Osteoblast (primary cell): ENCODE results near the gene STIP1. TPM values are rescaled to one million over a fixed set of nuclear protein-coding genes. Genes with fewer than 3 reads are reported as not detected.
A peak's percentile ranks its signal among the peaks of the same experiment; 100 is the strongest.

Experiments
- DNase-seq: peaks from one replicate; pipeline ENCODE4 v3.0.0; 2011; ENCODE audit warnings: low spot score, mixed read lengths; ENCODE audit not compliant: insufficient read length; ENCODE audit errors: missing footprints
- H2AFZ ChIP-seq: 2 replicates; pipeline ENCODE4 v1.6.0; 2011; ENCODE audit warnings: mild to moderate bottlenecking, low read length
- H3K27ac ChIP-seq: 2 replicates; pipeline ENCODE4 v1.5.1; 2011; ENCODE audit warnings: mild to moderate bottlenecking, low read depth, low read length, moderate library complexity
- H3K27me3 ChIP-seq: 2 replicates; pipeline ENCODE4 v1.6.0; 2012; ENCODE audit warnings: mild to moderate bottlenecking, control low read depth, inconsistent platforms, low read length, moderate library complexity; ENCODE audit not compliant: insufficient read depth
- H3K36me3 ChIP-seq: 2 replicates; pipeline ENCODE4 v1.5.1; 2011; ENCODE audit warnings: mild to moderate bottlenecking, low read length, control low read depth, moderate library complexity; ENCODE audit not compliant: insufficient read depth
- H3K4me1 ChIP-seq: 2 replicates; pipeline ENCODE4 v1.5.1; 2011; ENCODE audit warnings: mild to moderate bottlenecking, low read length, control low read depth, moderate library complexity; ENCODE audit not compliant: insufficient read depth
- H3K4me2 ChIP-seq: 2 replicates; pipeline ENCODE4 v1.6.0; 2011; ENCODE audit warnings: mild to moderate bottlenecking, low read length; ENCODE audit not compliant: insufficient read depth
- H3K4me3 ChIP-seq: fragments of 200-600 bp; sonication (generic); 3 replicates; pipeline ENCODE4 v1.5.1; 2012; ENCODE audit warnings: mild to moderate bottlenecking, low read length, inconsistent platforms; ENCODE audit not compliant: insufficient read depth
- H3K79me2 ChIP-seq: 2 replicates; pipeline ENCODE4 v1.6.0; 2012; ENCODE audit warnings: mild to moderate bottlenecking, low read length, control low read depth, inconsistent platforms; ENCODE audit not compliant: insufficient read depth
- H3K9me3 ChIP-seq: 2 replicates; pipeline ENCODE4 v1.5.1; 2011; ENCODE audit warnings: low read depth, low read length, control low read depth
- H4K20me1 ChIP-seq: 2 replicates; pipeline ENCODE4 v1.6.0; 2012; ENCODE audit warnings: mild to moderate bottlenecking, low read length, control low read depth; ENCODE audit not compliant: insufficient read depth
- CTCF ChIP-seq: IDR thresholded peaks from 2 replicates; pipeline ENCODE4 v1.5.1; 2011; ENCODE audit warnings: mild to moderate bottlenecking, low read depth, low read length, moderate library complexity; ENCODE audit errors: extremely low read depth
- total RNA-seq: library from RNA; depleted of rRNA; stranded (reverse); fragments of >200 nt; gene quantifications from 2 replicates; pipeline ENCODE4 v1.2.3, GENCODE V29; 2012

STIP1 gene
- total RNA-seq, 1 donor = 94.5 TPM

DNA sequence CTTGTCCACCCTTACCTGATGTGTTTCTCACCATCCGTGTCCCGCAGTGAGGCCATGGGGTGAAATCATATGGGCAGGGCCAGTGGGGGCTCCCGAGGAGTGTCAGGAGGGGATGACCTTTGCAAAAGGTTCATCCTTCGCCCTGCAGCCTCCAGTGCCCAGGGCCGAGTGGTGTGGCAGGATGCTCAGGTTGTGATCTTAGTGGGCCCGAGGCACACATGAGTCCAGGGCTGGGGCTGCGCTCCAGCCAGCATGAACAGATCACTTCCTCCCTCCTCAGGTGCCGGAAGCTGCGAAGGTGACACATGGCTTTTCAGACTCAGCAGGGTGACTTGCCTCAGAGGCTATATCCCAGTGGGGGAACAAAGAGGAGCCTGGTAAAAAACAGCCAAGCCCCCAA is 52.1 kb downstream of the STIP1 start:
- Histone ChIP-seq H3K9me3 (no peaks in the 10 kb centered on the region), H3K4me1 (peaks cover 30% of the 10 kb centered on the region), H3K36me3 (peaks cover 7% of the 10 kb centered on the region), H4K20me1 (peaks cover 10% of the 10 kb centered on the region), H3K27me3 (no peaks in the 10 kb centered on the region), H3K4me3 (no peak overlapping the region), H3K4me2 (no peak overlapping the region), H3K79me2 (peaks cover 24% of the 10 kb centered on the region), H2AFZ (no peak overlapping the region), H3K27ac (no peak overlapping the region)
- no peak for DNase-seq
- no peak for TF ChIP-seq CTCF

GRCh38 chr11:64238999-64239398 is 53.0 kb downstream of the STIP1 start:
- H3K36me3 ChIP-seq = peaks cover 17% of the 10 kb centered on the region

DNA sequence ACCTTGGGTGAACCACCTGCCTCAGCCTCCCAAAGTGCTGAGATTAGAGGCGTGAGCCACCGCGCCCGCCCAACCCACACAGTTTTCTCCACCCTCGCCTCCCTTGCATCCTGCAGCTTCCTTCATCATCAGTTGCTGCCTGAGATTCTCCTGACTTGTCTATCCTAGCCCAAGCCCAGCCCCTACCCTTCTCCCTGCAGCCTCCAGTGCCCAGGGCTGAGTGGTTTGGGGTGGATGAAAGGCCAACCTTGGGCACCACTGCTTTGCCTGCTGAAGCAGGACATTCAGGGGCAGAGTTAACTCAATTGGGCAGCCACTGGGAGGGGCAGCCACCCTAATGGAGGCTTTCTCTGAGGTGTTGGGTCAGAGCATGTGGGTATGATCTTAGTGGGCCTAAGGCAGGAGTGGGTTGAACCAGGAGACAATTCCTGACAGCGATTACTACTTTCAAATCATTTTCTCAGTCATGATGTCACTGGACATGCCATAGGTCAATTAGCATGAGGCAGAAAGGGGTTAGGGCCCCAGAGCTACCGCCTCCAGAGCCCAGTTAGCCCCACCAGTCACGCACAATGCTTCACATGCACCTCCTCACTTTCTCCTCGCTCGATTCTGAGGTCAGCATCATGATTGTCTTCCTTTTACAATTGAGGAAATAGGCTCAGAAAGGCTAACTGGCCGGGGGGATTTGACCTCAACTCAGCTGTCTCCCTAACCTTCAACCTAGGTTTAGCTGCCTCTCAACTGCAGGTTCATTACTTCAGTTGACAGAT is 53.9 kb downstream of the STIP1 start:
- H2AFZ ChIP-seq = no peak overlapping the region
- H3K27me3 ChIP-seq = no peaks in the 10 kb centered on the region
- no peaks in the 10 kb centered on the region for H3K9me3 ChIP-seq
- H3K79me2 ChIP-seq = peaks cover 36% of the 10 kb centered on the region
- H4K20me1 ChIP-seq = peaks cover 12% of the 10 kb centered on the region
- TF ChIP-seq CTCF = no peak
- DNase-seq = no peak
- H3K27ac ChIP-seq = peak overlapping the region; percentile 96
- peaks cover 20% of the 10 kb centered on the region for H3K36me3 ChIP-seq
- H3K4me3 ChIP-seq = peak overlapping the region; percentile 87
- H3K4me1 ChIP-seq = peaks cover 30% of the 10 kb centered on the region
- peak overlapping the region; percentile 91 for H3K4me2 ChIP-seq

More at GRCh38 chr11:64238999-64239398, 53.0 kb downstream of the STIP1 start:
- TF ChIP-seq CTCF = no peak
- Histone ChIP-seq H2AFZ (no peak overlapping the region), H3K79me2 (peaks cover 32% of the 10 kb centered on the region), H3K27me3 (no peaks in the 10 kb centered on the region), H3K4me2 (no peak overlapping the region), H3K9me3 (no peaks in the 10 kb centered on the region), H3K27ac (no peak overlapping the region), H4K20me1 (peaks cover 12% of the 10 kb centered on the region), H3K4me3 (no peak overlapping the region), H3K4me1 (peaks cover 28% of the 10 kb centered on the region)
- DNase-seq = no peak

DNA sequence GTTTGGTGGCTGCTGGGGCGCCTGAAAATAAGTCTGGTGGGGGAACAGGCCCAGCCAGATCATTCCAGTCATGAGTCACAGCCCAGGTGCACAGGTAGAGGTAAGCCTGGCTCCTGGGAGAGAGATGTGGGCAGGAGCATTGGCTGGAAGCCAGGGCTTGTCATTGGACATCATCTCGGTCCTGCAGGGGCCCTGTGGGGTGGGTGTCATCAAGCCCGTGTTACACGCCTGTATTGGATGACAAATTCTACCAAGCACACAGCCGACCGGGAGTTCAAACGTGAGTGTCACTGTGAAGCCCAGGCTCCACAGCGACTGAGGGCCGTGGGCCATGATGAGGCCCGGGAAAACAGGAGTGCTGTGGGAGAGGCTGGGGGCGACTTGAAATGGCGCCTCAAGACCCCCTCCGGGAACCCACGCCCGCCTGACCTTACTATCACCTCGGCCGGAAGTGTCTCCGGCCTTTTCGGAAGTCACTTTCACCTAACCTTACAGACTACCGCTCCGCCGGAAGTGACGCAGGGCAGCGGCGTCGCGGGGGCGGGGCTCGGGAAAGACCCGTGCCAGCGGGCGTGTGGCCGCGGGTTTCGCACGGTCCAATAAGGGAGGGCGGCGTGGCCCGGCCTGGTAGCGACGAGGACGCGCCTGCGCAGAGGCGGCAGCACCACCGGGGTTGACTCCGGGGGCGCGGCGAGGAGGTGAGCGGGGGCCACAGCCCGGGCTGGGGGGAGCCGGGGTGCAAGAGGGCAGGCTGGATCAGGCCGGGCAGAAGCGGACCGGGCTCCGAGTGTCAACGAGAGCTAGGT is 54.7 kb downstream of the STIP1 start, which contains the start of gene FKBP2:
Gene FKBP2 (plus strand): TSS at position 661 of the 806 bp plus-strand sequence. CDS start 1,293 bp downstream, outside the sequence.
- Histone ChIP-seq H3K36me3 (peaks cover 20% of the 10 kb centered on the region), H3K4me1 (peaks cover 31% of the 10 kb centered on the region), H2AFZ (peak within 1 kb of the TSS; percentile 94), H4K20me1 (peaks cover 11% of the 10 kb centered on the region), H3K4me3 (peak within 1 kb of the TSS; percentile 87), H3K79me2 (peaks cover 37% of the 10 kb centered on the region), H3K9me3 (no peaks in the 10 kb centered on the region), H3K27ac (peak within 1 kb of the TSS; percentile 96), H3K27me3 (no peaks in the 10 kb centered on the region), H3K4me2 (peak within 1 kb of the TSS; percentile 91)
- no peak for TF ChIP-seq CTCF
- DNase-seq = peak; percentile 100
